Prostate gland (tissue), 2 donors: ENCODE data around the gene ACSS1.

ENCODE experiments used
- POLR2A ChIP-seq: fragments of 450-650 bp; IDR thresholded peaks from one replicate; pipeline ENCODE4 v1.6.1; 2016; ENCODE audit warnings: antibody characterized with exemption, mild to moderate bottlenecking
- POLR2AphosphoS5 ChIP-seq: sonication (generic); formaldehyde crosslinking; IDR thresholded peaks from one replicate; pipeline ENCODE4 v1.6.1; 2017; ENCODE audit warnings: antibody characterized with exemption
- TF ChIP-seq, protein P1 (sequence below), 4 experiments: fragments of 200-600 bp in 2 of 4; fragments of 450-650 bp in 2 of 4; sonication (generic) in 2 of 4; IDR thresholded peaks; 1 replicate in 3 of 4; 2 replicates in 1 of 4; pipeline ENCODE4 v1.5.1; 2016 to 2019; ENCODE audit warnings: antibody characterized with exemption in 4 of 4, mild to moderate bottlenecking in 2 of 4, moderate library complexity in 2 of 4

DNA sequence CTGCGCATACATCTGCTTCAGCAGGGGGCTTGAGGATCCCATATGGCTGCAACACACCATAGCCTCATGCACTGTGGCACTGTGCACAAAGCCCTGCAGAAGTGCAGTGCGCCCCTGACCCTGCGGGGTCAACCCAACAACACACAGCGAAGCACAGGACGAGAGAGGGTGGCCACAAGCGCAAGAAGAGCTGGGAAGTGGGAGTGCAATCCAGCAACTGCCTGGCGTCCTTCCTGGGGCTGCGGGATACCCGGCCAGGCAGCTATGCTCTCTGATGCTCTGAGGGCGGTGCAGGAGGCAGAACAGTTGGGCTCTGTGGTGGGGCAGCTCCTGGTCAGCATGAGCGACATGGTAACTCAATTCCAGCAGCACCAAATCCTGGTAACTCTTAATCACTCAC is 5.6 kb upstream of the ACSS1 start:
- TF ChIP-seq POLR2AphosphoS5, result no peak
- TF ChIP-seq, protein P1, sequence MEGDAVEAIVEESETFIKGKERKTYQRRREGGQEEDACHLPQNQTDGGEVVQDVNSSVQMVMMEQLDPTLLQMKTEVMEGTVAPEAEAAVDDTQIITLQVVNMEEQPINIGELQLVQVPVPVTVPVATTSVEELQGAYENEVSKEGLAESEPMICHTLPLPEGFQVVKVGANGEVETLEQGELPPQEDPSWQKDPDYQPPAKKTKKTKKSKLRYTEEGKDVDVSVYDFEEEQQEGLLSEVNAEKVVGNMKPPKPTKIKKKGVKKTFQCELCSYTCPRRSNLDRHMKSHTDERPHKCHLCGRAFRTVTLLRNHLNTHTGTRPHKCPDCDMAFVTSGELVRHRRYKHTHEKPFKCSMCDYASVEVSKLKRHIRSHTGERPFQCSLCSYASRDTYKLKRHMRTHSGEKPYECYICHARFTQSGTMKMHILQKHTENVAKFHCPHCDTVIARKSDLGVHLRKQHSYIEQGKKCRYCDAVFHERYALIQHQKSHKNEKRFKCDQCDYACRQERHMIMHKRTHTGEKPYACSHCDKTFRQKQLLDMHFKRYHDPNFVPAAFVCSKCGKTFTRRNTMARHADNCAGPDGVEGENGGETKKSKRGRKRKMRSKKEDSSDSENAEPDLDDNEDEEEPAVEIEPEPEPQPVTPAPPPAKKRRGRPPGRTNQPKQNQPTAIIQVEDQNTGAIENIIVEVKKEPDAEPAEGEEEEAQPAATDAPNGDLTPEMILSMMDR (IDR thresholded peaks at IDR 0.05), result no peak
- no peak for TF ChIP-seq POLR2A
